ENCODE results near the gene CLEC4A. TPM values are rescaled to one million over a fixed set of nuclear protein-coding genes. Genes with fewer than 3 reads are reported as not detected.
"Not testable (repeated sequence)": the region's sequence is repeated elsewhere in the genome, so short reads cannot be mapped to it uniquely, and the experiment has no call there.

CLEC4A gene
- total RNA-seq, 1 donor from 2014 or later: 0.53 TPM

GRCh38 chr12:8120072-8120713, 3.2 kb upstream of the CLEC4A start:
- TF ChIP-seq CTCF (IDR thresholded peaks at IDR 0.05; ENCODE audit: insufficient read depth, low read length, severe bottlenecking): no peak
- FAIRE-seq: no peak

GRCh38 chr12:8127138-8127537, 3.7 kb downstream of the CLEC4A start:
- no peak for TF ChIP-seq CTCF (IDR thresholded peaks at IDR 0.05; ENCODE audit: insufficient read depth, low read length, severe bottlenecking)
- DNase-seq (ENCODE audit: low read depth): no peak
- H3K36me3 ChIP-seq (ENCODE audit: control insufficient read depth, insufficient read depth, low read length): no peaks in the 10 kb centered on the region
- no peak for FAIRE-seq
- no peak overlapping the region for H3K4me3 ChIP-seq (ENCODE audit: low read depth, low read length)
- H3K27me3 ChIP-seq (ENCODE audit: control insufficient read depth, insufficient read depth, low read length): no peaks in the 10 kb centered on the region

More at GRCh38 chr12:8120072-8120713, 3.2 kb upstream of the CLEC4A start:
- no peak for DNase-seq (ENCODE audit: low read depth)
- Histone ChIP-seq H3K27me3 (ENCODE audit: control insufficient read depth, insufficient read depth, low read length) (no peaks in the 10 kb centered on the region), H3K36me3 (ENCODE audit: control insufficient read depth, insufficient read depth, low read length) (no peaks in the 10 kb centered on the region), H3K4me3 (ENCODE audit: low read depth, low read length) (no peak overlapping the region)

- not testable (repeated sequence) for H3K36me3 ChIP-seq (ENCODE audit: control insufficient read depth, insufficient read depth, low read length); H3K27me3 ChIP-seq (ENCODE audit: control insufficient read depth, insufficient read depth, low read length); H3K4me3 ChIP-seq (ENCODE audit: low read depth, low read length); FAIRE-seq; DNase-seq (ENCODE audit: low read depth)
Observed at GRCh38 chr12:8133636-8134397, 10.4 kb downstream of the CLEC4A start.

- not testable (repeated sequence) for DNase-seq (ENCODE audit: low read depth); FAIRE-seq; H3K27me3 ChIP-seq (ENCODE audit: control insufficient read depth, insufficient read depth, low read length); H3K36me3 ChIP-seq (ENCODE audit: control insufficient read depth, insufficient read depth, low read length); H3K4me3 ChIP-seq (ENCODE audit: low read depth, low read length)
Observed at GRCh38 chr12:8134398-8134930, 11.0 kb downstream of the CLEC4A start.

GRCh38 chr12:8141647-8142046, 18.2 kb downstream of the CLEC4A start:
- H3K4me3 ChIP-seq (ENCODE audit: low read depth, low read length); H3K27me3 ChIP-seq (ENCODE audit: control insufficient read depth, insufficient read depth, low read length); DNase-seq (ENCODE audit: low read depth); FAIRE-seq; H3K36me3 ChIP-seq (ENCODE audit: control insufficient read depth, insufficient read depth, low read length): not testable (repeated sequence)

GRCh38 chr12:8143261-8143660, 19.8 kb downstream of the CLEC4A start:
- no peak for FAIRE-seq
- TF ChIP-seq CTCF (IDR thresholded peaks at IDR 0.05; ENCODE audit: insufficient read depth, low read length, severe bottlenecking): no peak

GRCh38 chr12:8145754-8146441, 22.5 kb downstream of the CLEC4A start:
- no peak for TF ChIP-seq CTCF (IDR thresholded peaks at IDR 0.05; ENCODE audit: insufficient read depth, low read length, severe bottlenecking)
- FAIRE-seq (no peak), DNase-seq (ENCODE audit: low read depth) (no peak)
- Histone ChIP-seq H3K27me3 (ENCODE audit: control insufficient read depth, insufficient read depth, low read length) (no peaks in the 10 kb centered on the region), H3K4me3 (ENCODE audit: low read depth, low read length) (no peak overlapping the region), H3K36me3 (ENCODE audit: control insufficient read depth, insufficient read depth, low read length) (no peaks in the 10 kb centered on the region)

More at GRCh38 chr12:8143261-8143660, 19.8 kb downstream of the CLEC4A start:
- DNase-seq (ENCODE audit: low read depth): no peak
- Histone ChIP-seq H3K36me3 (ENCODE audit: control insufficient read depth, insufficient read depth, low read length) (no peaks in the 10 kb centered on the region), H3K4me3 (ENCODE audit: low read depth, low read length) (no peak overlapping the region), H3K27me3 (ENCODE audit: control insufficient read depth, insufficient read depth, low read length) (no peaks in the 10 kb centered on the region)
